ENCODE results near the gene DGKB. TPM values are rescaled to one million over a fixed set of nuclear protein-coding genes. Genes with fewer than 3 reads are reported as not detected.

DGKB gene
- total and polyA plus RNA-seq, 2 of the 8 experiments (the other 6 are each of a cell fraction or from before 2014, with no cell fraction given) = 1.9 to 2.6 TPM

GRCh38 chr7:14854471-14854870 is 48.1 kb downstream of the DGKB start:
- no peak overlapping the region for H3K27ac ChIP-seq (ENCODE audit: low read depth, low read length)
- H3K4me3 ChIP-seq (ENCODE audit: extremely low read depth in 1 of 4, insufficient read depth in 2 of 4, low read depth in 3 of 4, low read length in 4 of 4) = no peak overlapping the region
- H3K23ac ChIP-seq (ENCODE audit: insufficient read length) = no peak overlapping the region
- H3K9me3 ChIP-seq (ENCODE audit: insufficient read depth in 2 of 2, low read depth in 1 of 2, low read length in 1 of 2) = peaks cover 4 to 8% of the 10 kb centered on the region in 2 experiments; a peak in 3 of 4 replicates
- no peaks in the 10 kb centered on the region for H3K23me2 ChIP-seq (ENCODE audit: low read depth, low read length)
- FAIRE-seq = no peak
- H2BK15ac ChIP-seq (ENCODE audit: low read length) = no peak overlapping the region
- H4K8ac ChIP-seq (ENCODE audit: extremely low read depth, insufficient read depth, low read length) = no peak overlapping the region
- H2AFZ ChIP-seq (ENCODE audit: low read length) = no peak overlapping the region
- H3K27me3 ChIP-seq (replicated peaks in 1 of 4; ENCODE audit: control insufficient read depth in 3 of 4, extremely low read depth in 1 of 4, insufficient read depth in 3 of 4, low read length in 3 of 4) = no peaks in the 10 kb centered on the region
- H4K20me1 ChIP-seq (replicated peaks in 1 of 2; ENCODE audit: control insufficient read depth in 1 of 2, insufficient read depth in 2 of 2, low read length in 2 of 2) = no peaks in the 10 kb centered on the region
- H3K79me1 ChIP-seq (ENCODE audit: low read depth, low read length) = no peaks in the 10 kb centered on the region
- H2BK120ac ChIP-seq (replicated peaks; ENCODE audit: low read depth, low read length) = no peak overlapping the region
- H2BK5ac ChIP-seq (ENCODE audit: low read depth, low read length) = no peak overlapping the region
- no peak overlapping the region for H3K4ac ChIP-seq (replicated peaks; ENCODE audit: insufficient read length, low read depth, low read length)
- H4K91ac ChIP-seq (replicated peaks; ENCODE audit: insufficient read length, low read length) = no peak overlapping the region
- H3K4me2 ChIP-seq (ENCODE audit: insufficient read depth in 1 of 2, low read depth in 2 of 2, low read length in 2 of 2) = no peak overlapping the region
- POLR2A ChIA-PET (ENCODE audit: partially characterized antibody) = no interaction called here
- no peak overlapping the region for H2AK5ac ChIP-seq (ENCODE audit: low read depth, low read length)
- 83% methylated on average over 5 of the region's 5 CpGs; no CpG with 5 or more reads in 1 of the 2 experiments for WGBS, 2 experiments (ENCODE audit: extremely low coverage in 1 of 2, insufficient coverage in 1 of 2, insufficient read length in 1 of 2, insufficient replicate concordance in 2 of 2, low coverage in 1 of 2, low lambda C conversion rate in 2 of 2, missing lambda C conversion rate in 1 of 2)
- H3K18ac ChIP-seq (ENCODE audit: extremely low read depth, low read length) = no peak overlapping the region
- no peak overlapping the region for H2BK20ac ChIP-seq (ENCODE audit: low read length)
- no peaks in the 10 kb centered on the region for H3K4me1 ChIP-seq (replicated peaks in 1 of 4; ENCODE audit: control insufficient read depth in 3 of 4, insufficient read depth in 4 of 4, low read length in 3 of 4)
- H3K56ac ChIP-seq (replicated peaks; ENCODE audit: insufficient read length, low read depth, low read length) = no peak overlapping the region
- H4K5ac ChIP-seq (ENCODE audit: insufficient read length, low read depth, low read length) = no peak overlapping the region
- DNase-seq (ENCODE audit: low read depth in 1 of 2, low spot score in 2 of 2) = no peak
- CTCF ChIA-PET (ENCODE audit: partially characterized antibody) = interaction anchor here (1.0 kb wide), 1 partner anchor 76 kb away, joined by 3 read pairs; no protein-coding TSS in a partner anchor
- no peak overlapping the region for H3K14ac ChIP-seq (ENCODE audit: insufficient read length)
- H3K36me3 ChIP-seq (ENCODE audit: control insufficient read depth in 2 of 4, insufficient read depth in 4 of 4, low read length in 3 of 4) = peaks cover 0 to 3% (median 0%) of the 10 kb centered on the region in 4 experiments; a peak in 1 of 8 replicates
- H3K79me2 ChIP-seq (ENCODE audit: control insufficient read depth in 1 of 2, insufficient read depth in 2 of 2, low read length in 2 of 2) = no peaks in the 10 kb centered on the region
- no peak overlapping the region for H3K9ac ChIP-seq (replicated peaks in 1 of 4; ENCODE audit: extremely low read depth in 1 of 4, low read depth in 3 of 4, low read length in 3 of 4)
- H2BK12ac ChIP-seq (ENCODE audit: low read depth, low read length) = no peak overlapping the region
- TF ChIP-seq ATF3 (IDR thresholded peaks at IDR 0.05; ENCODE audit: insufficient read depth, low read depth, low read length) (no peak), POU5F1 (IDR thresholded peaks at IDR 0.05; ENCODE audit: low read depth, low read length) (no peak), SUZ12 (IDR thresholded peaks at IDR 0.05; ENCODE audit: low read length) (no peak), ATF2 (IDR thresholded peaks at IDR 0.05; ENCODE audit: low read length) (no peak), CBX8 (IDR thresholded peaks at IDR 0.05; ENCODE audit: borderline replicate concordance, low read depth, low read length) (no peak), CHD1 (IDR thresholded peaks at IDR 0.05; ENCODE audit: low read depth, low read length) (no peak), TEAD4 (IDR thresholded peaks at IDR 0.05; ENCODE audit: low read depth, low read length) (no peak), MAFK (IDR thresholded peaks at IDR 0.05; ENCODE audit: low read depth, low read length) (no peak), CBX5 (IDR thresholded peaks at IDR 0.05; ENCODE audit: low read depth, low read length) (no peak), RFX5 (IDR thresholded peaks at IDR 0.05; ENCODE audit: borderline replicate concordance, low read depth, low read length) (no peak)
- TF ChIP-seq, protein P1, sequence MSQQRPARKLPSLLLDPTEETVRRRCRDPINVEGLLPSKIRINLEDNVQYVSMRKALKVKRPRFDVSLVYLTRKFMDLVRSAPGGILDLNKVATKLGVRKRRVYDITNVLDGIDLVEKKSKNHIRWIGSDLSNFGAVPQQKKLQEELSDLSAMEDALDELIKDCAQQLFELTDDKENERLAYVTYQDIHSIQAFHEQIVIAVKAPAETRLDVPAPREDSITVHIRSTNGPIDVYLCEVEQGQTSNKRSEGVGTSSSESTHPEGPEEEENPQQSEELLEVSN (IDR thresholded peaks at IDR 0.05) = no peak

Measured in H1 (cell line).